Activated T-cell treated with anti-CD3 and anti-CD28 coated beads for 48 hours (primary cell): ENCODE measurements around the gene RASL12.

Experiments used
- DNase-seq: peaks from one replicate; pipeline ENCODE4 v3.0.0-alpha.2; 2020; ENCODE audit warnings: low read depth

RASL12 gene

DNA sequence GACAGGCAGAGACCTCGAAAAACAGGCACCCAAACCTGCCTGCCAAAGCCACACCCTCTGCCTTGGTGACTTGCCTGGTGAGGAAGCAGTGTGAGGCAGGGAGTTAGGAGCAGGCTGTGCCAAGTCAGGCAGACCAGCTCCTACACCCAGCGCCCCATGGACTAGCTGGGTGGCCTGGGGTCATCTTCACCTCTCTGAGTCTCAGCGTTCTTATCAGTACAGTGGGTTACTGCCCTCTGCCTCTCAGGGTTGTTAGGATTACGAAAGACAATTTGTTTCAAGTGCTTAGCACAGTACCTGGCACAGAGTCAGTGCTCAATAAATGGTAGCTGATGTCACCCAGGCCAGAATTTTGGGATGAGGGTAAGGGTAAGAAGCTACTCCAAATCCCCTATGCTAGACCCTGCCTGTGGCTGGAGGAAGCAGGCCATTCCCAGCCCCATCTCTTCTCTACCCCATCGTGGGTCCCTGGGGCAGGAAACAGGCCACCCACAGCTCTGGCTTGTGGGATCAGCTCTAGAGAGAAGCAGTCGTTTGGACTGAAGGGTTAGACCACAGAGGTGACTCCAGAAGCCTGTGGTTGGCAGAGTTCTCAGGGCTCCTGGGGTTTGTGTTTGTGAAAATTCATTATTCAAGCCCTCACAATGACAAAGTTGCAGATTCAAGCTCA, 12.5 kb downstream of the RASL12 start:
- no peak for DNase-seq

DNA sequence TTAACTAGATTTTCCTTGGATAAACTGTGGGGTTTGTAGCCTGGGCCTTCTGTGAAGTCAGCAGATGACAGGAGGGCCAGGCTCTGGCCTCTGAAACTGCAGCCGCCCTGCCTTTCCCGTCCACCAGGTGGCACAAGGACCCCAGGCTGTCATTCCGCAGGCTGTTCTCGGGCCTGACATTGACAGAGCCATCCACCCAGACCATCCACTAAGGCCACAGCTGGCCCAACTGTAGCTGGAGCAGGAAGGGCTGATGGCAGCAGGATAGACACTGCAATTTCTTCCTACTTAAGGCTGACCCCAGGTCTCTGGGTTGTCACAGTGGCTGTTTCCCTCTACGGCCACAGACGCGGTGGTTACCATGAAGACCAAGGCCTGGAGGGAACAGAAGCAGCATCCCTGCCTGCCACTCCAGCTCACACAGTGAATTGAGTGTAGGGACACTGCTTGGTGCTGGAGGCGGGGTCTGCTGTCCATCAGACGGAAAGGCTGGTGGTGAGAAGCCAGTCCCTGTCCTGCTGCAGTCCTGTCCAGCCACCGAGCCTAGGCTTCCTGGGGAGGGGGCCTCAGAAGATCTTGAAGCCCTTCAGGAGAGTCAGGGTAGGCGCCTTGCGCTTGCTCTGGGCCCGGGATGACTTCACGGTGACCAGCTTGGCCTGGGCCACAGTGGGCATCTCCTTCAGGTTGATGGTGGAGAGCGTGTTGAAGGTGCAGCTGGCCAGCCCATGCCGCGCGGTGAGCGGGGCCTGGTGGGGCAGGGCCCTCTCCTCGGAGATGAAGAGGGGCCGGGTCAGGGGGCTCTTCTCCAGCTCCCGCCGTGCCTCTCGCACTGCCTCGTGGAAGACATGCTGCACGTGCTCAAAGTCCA, 13.2 kb downstream of the RASL12 start:
- peak; percentile 60 for DNase-seq

DNA sequence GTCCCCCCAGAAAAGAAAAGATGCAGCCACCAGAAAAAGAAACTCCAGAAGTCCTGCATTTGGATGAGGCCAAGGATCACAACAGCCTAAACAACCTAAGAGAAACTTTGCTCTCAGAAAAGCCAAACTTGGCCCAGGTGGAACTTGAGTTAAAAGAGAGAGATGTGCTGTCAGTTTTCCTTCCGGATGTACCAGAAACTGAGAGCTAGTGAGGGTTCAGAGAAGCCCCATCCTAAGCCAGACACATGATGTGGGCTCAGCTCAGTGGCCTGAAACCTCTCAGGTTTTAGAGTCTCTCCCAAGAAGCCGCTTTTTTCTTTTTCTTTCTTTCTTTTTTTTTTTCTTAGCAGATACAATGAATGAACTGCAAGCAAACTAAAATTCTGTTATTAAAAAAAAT, 14.8 kb downstream of the RASL12 start:
- DNase-seq = no peak

DNA sequence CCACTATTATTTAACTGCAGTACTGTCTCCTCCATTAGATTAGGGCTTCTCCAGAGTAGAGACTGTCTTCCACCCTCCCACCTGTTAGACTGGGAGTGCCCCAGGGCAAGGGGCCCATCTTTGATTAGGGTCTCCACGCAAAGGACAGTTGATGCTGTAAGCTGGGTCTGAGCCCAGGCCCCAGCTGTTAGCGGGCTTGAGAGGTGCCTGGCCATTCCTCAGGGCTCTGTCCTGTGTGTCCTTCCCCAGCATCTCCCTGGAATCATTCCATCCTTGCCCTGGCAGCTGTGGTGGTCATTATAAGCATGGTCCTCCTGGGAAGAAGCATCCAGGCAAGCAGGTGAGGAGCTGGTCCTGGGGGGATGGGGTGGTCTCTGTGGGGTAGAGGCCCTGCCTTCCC, 16.5 kb downstream of the RASL12 start:
- DNase-seq = no peak

DNA sequence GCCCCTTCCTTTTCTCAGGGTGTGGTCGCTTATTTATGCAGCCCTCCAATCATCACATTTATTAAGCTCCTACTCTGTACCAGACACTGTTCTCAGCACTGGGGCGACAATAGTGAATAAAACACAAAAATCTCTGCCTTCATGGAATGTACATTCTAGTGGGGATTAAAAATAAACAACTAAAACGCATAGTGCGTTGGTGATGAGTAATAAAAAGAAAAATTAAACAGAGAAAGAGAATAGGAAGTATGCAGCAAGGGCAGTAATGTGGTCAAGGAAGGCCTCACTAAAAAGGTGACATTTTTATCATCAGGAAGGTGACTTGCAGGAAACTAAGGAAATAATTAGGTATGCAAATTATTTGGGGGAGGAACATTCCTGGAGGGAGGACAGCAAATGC, 17.5 kb downstream of the RASL12 start:
- DNase-seq = no peak

DNA sequence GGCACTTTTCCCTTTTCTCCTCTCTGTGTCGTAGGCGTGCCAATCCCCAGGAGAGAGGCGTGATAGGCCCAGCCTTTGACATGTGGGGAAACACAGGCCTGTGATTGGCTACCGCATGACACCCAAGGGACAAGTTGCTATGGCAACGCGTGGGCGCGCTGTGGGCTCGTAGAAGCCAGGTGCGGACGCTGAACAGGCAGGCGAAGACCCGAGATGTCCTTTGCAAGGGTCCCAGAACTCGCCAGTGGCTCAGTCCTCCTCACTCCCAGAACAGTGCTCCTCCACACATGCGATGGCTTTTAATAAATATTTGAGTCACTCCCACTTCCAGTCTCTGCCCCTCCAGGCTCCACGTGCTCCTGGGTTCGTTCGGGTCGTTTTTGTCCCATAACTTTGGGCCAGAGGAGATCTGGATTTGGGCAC, 18.4 kb downstream of the RASL12 start:
- peak; percentile 85 for DNase-seq

DNA sequence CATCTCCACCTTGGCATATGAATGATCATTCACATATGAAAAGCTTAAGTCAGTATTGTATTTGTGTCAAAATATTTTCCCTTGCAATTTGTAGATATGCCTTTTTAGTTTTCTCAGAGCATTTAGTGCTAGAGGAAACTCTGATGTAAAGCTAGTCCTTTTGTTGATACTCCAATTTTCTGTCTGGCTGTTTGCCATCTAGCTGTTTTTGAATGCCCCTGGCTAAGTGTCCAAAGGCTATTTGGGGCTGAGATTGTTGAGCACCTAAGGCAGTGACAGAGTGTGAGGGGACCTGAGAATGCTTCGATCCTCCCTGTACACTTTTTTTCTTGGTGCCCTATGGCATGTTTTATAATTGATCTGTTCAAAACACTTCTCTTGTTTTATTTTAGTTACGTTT, 19.6 kb downstream of the RASL12 start:
- DNase-seq = no peak

DNA sequence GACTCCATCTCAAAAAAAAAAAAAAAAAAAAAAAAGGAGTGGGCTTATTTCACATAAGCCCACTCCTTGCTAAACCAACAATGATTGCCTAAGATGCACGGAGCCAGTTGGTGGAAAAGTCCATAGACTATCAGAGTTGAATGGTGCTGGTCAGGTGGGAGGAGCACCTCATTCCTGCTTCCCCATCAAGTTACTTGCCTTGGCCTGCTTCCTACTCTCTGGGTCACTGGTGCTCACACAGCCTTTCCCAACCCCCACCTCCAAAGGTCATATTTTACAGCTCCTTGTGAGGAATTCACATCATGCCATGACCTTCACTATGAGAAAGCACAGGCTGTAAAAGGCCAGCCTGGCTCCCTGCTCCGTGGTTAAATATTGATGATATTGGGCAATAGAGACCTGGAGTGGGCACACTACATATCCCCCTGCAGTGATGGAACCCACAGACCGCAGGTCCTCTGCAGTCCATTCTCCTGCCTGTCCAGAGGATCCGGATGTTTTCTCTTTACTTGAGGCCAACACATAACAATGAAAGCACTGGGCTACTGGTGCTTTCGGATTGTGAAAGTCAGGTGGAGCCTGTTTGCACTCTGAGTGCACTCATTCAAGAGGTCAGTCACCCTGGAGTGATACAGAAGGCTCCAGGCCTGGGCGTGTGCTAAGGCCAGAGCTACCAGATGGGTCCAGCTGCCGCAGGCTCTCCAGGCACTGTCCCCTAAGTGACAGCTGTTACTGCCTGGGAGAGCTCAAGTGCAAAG, 22.9 kb downstream of the RASL12 start, which contains the start of gene SLC51B:
Gene SLC51B (plus strand): TSS at position 664 of the 758 bp plus-strand sequence. CDS start 4,618 bp downstream, outside the sequence.
- no peak for DNase-seq

DNA sequence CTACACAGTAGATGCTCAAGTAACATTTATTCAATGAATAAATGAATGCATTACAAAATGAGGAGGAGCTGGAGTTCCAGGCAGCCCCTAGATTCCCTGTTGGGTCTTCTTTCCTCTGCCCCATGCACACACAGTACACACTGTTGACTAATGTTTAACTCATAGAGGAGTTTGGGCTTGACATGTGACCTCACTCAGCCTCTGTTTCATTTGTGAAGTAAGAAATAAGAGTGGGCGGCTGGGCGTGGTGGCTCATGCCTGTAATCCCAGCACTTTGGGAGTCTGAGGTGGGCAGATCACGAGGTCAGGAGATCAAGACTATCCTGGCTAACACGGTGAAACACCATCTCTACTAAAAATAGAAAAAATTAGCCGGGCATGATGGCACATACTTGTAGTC, 23.6 kb downstream of the RASL12 start:
- DNase-seq = peak; percentile 19

DNA sequence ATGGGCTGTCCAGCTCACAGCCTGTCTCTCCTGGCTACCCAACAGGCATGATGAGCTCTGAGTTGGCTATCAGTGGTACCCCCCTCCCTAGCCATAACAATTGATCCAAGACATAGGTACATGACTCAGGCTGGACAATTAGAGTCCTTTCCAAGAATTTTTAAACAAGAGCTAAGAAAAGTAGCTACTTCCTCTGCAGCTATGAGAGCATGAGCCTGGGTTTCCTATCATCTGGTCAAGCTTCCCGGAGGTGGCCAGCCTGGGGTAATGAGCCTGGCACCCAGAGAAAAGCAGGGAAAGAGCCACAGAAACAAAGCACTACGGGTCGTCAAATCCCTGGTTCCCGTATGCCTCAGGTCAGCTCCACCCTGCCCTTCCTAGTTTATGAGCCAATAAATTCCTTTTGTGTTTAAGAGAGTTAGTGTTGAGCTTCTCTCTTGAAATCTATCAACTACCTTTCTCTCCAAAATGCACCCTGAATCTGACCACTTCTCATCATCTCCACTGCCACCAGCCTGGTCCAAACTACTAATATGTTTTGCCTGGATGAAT, 24.9 kb downstream of the RASL12 start:
- no peak for DNase-seq

DNA sequence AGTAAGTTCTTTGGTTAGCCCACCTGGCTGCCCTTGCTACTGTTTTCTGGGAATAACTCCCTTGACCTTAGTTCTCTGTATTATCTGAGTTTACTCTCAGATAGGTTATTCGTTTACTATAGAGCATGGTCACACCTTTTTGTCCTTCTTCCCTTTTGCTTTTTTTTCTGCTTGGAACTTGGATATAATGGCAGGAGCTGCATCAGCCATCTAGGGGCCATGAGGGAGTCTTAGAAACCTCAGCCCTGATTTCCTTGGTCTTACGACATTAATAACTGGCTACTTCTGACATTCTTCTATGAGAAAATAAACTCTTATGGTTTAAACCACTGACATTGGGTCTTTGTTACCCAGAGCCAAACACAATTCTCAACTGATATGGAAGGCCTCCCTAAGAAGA, 26.0 kb downstream of the RASL12 start:
- no peak for DNase-seq

DNA sequence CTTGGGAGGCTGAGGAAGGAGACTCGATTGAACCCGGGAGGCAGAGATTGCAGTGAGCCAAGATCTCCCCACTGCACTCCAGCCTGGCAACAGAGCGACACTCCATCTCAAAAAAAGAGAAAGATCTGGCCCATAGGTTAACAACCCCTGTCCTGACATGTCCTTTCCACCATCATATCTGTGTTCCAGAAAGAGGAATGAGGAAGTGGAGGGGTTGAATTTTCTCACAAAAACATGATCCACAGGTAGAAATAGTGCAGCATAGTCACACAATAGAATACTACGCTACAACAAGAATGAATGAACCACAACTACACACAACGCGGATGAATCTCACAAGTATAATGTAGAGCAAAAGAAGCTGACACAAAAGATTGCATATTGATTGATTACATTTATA, 27.3 kb downstream of the RASL12 start:
- DNase-seq = no peak

DNA sequence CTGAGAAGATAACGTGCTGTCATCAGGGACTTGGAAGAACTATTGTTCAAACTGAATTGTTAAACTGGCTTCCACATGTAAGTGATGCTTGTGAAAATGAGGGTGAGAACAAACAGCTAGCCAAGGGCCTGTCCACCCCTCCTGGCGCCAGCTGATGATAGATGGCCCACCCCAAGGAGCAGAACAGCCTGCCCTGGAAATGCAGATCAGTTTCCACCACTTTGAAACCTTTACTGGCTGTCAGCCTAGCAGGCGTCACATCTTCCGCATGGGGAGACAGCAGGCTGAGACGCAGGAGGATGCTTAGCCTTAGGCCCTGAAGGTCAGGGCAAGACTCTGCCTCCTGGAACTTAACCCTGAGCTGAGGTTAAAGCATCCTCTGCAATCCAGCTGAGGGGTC, 29.0 kb downstream of the RASL12 start:
- no peak for DNase-seq

DNA sequence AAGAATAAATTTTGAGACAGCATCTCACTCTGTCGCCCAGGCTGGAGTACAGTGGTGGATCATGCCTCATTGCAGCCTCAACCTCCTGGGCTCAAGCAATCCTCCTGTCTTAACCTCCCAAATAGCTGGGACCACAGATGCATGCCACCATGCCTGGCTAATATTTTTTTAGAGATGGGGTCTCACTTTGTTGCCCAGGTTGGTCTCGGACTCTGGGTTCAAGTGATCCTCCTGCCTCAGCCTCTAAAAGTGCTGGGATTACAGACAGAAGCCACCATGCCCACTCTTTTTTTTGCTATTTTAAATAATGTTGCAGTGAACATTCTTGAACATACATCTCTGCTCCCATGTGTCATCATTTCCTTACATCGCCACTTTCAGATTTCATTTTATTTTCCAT, 29.4 kb downstream of the RASL12 start:
- DNase-seq = no peak

DNA sequence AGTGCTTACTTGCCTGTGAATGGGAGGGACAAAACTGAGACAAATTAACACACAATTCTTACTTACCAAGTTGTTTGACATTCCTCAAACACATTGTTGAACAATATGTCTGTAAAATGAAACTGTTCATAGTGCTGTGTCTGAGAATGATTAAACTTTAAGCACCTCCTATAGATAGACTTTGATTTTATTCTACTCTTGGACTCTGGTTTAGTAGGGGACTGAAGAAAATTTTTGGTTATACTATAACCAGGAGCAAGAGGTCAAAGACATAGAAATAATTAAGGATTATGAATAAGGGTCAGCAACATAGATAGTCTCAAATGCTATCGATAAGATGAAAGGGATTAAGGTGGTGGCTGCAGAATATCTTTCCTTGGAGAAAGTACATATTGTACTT, 30.5 kb downstream of the RASL12 start:
- no peak for DNase-seq

DNA sequence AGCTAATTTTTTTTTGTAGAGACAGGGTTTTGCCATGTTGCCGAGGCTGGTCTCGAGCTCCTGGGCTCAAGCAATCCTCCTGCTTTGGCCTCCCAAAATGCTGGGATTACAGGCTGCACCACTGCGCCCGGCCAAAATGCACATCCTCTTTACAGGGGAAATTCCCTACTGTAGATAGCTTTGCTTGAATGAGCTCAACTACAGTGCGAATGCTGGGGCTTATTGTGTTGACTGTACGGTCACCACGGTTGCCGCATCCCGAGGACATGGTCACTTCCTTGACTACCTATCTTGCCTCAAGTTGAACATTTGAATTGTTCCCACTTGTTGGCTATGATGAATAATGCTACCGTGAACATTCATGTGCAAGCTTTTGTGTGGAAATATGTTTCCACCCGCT, 33.1 kb downstream of the RASL12 start:
- DNase-seq = no peak

DNA sequence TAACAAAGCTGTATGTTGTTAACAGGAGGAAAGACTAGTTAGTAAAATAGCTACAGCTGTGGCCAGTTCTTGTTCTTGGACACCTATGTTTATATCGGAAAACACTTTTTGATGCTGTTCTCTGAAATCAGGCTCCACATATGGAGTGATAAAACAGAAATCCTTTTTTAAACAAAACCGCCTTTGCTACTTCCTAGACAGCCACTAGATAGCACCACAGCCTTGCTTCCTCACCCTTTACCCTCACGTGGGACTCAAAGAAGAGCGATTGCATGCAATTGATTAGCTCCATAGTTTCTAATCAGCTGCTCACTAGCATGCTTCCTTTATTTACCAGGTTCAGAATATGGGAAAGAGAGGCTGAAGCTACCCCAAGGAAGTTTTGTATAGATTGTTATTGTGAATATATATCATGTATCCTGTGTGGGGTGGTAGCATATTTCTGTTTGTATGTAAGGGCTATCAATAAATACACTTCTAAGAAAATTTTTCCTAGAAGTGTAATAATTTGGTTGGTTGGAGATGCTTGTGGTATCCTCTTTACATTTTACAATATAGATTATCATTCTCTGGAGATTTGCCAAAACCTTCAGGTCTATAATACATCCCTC, 34.0 kb downstream of the RASL12 start:
- no peak for DNase-seq

DNA sequence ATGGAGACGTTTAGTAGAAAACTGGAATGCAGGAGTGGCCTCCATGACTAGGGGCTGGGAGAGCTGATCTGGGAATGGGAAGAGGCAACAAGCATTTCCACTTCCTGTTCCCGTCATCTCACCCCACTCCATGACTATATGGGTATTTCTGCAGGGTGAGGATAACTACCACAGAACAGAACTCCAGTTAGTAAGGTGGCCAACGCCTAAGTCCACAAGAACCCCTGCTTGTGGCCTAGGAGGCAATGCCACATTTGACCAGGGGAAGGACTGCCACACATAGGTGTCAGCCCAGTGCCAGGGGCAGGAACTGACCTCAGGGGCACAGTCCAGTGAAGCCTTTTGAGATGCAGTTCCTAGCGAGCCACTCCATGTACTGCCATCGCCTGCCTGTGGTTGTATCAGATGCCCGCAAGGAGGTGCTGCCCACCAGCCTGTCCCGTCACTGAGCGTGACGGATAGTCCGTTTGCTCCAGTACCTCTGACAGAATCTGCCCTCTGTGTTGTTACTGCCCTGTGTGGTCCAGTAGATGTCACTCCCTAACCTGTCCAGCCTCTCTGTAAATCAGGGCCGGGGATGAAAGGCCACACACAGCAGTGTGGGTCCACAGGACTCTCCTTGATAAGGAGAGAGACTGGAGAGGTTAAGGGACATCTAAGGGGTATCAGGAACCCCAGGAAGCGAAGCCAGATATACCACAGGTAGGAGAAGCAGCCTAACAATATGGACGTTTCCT, 34.8 kb downstream of the RASL12 start:
- DNase-seq = peak; percentile 37

DNA sequence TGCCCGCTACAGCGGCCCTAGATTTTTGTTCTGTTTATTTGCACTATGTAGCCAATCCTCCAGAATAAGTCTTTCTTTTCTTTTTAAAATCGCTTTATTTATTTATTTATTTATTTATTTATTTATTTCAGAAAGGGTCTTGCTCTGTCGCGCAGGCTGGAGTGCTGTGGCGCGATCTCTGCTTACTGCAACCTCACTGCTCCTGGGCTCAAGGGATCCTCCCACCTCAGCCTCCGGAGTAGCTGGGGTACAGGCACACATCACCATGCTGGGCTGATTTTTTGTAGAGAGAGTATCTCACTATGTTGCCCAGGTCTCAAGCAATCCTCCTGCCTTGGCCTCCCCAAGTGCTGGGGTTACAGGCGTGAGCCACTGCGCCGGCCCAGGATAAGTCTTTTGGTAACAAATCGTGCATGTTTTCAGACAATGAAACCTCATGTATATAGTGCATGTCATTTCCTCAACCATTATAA, 38.0 kb downstream of the RASL12 start:
- no peak for DNase-seq

DNA sequence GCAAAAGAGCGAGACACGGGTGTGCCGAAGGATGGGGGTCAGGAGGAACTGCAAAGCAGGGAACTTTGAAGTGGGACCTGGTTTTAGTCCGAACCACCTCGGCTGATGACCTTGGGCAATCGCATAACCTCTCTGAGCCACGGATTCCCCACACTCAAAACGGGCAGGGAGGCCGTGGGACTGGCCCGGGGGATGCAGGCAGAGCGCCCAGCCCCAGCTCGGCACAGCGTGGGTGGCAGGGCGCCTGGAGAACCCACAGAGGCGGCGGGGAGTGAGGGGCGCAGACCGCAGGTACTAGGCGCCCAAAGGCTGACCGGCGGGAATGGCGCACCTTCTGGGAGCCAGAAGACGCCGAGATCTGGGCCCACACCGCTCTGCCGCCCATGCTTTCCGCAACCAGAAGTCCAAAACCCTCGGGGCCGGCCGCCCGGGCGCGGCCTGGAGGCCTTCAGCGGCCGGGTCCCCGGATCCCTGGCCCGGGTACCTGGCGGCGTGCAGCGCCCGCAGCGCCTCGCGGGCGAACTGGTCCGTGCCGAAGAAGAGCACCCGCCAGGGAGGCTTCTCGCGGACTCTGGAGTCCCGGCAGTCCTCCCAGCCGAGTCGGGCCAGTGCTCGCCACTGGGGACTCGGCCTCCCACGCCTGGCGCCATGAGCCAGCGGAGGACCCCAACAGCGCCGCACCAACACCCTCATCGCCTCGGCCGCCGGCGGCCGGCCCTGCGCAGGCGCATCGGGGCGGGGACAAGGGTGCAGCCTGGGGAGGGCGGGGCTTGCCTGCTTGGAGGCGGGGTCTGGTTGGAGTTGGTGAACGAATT, 38.7 kb downstream of the RASL12 start, which contains the start of gene MTFMT:
Gene MTFMT (minus strand): TSS at position 719 of the 815 bp plus-strand sequence. CDS start 26 bp downstream, at position 693.
- peak; percentile 95 for DNase-seq
